ENCODE results near the gene CHRDL1. TPM values are rescaled to one million over a fixed set of nuclear protein-coding genes. Genes with fewer than 3 reads are reported as not detected.

The CHRDL1 gene
- total RNA-seq, 1 experiment from 2014 or later: not detected

- Mint-ChIP-seq H3K27me3 (ENCODE audit: insufficient read depth, unreplicated experiment) (peaks cover 54% of the 10 kb centered on the region), H3K36me3 (ENCODE audit: insufficient read depth, unreplicated experiment) (peaks cover 5% of the 10 kb centered on the region), H3K4me1 (ENCODE audit: insufficient read depth, unreplicated experiment) (peaks cover 12% of the 10 kb centered on the region), H3K9me3 (ENCODE audit: unreplicated experiment) (no peaks in the 10 kb centered on the region), H3K4me3 (ENCODE audit: unreplicated experiment) (no peak overlapping the region), H3K27ac (ENCODE audit: low read depth, unreplicated experiment) (no peak overlapping the region)
- ChIA-PET CTCF (interaction anchor here (0.6 kb wide), 1 partner anchor 1057 kb away, joined by 3 read pairs; no protein-coding TSS in a partner anchor), POLR2A (no interaction called here)
- intact Hi-C loops (cut with micrococcal nuclease): no loop called here
- no TSS peak for BruUV-seq (replicated peaks)
- TF ChIP-seq, protein P1, sequence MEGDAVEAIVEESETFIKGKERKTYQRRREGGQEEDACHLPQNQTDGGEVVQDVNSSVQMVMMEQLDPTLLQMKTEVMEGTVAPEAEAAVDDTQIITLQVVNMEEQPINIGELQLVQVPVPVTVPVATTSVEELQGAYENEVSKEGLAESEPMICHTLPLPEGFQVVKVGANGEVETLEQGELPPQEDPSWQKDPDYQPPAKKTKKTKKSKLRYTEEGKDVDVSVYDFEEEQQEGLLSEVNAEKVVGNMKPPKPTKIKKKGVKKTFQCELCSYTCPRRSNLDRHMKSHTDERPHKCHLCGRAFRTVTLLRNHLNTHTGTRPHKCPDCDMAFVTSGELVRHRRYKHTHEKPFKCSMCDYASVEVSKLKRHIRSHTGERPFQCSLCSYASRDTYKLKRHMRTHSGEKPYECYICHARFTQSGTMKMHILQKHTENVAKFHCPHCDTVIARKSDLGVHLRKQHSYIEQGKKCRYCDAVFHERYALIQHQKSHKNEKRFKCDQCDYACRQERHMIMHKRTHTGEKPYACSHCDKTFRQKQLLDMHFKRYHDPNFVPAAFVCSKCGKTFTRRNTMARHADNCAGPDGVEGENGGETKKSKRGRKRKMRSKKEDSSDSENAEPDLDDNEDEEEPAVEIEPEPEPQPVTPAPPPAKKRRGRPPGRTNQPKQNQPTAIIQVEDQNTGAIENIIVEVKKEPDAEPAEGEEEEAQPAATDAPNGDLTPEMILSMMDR (IDR thresholded peaks at IDR 0.05; ENCODE audit: unreplicated experiment): no peak
- peak; percentile 74 for DNase-seq (ENCODE audit: unreplicated experiment)
Observed at GRCh38 chrX:110741213-110741796, 54.3 kb downstream of the CHRDL1 start.

DNA sequence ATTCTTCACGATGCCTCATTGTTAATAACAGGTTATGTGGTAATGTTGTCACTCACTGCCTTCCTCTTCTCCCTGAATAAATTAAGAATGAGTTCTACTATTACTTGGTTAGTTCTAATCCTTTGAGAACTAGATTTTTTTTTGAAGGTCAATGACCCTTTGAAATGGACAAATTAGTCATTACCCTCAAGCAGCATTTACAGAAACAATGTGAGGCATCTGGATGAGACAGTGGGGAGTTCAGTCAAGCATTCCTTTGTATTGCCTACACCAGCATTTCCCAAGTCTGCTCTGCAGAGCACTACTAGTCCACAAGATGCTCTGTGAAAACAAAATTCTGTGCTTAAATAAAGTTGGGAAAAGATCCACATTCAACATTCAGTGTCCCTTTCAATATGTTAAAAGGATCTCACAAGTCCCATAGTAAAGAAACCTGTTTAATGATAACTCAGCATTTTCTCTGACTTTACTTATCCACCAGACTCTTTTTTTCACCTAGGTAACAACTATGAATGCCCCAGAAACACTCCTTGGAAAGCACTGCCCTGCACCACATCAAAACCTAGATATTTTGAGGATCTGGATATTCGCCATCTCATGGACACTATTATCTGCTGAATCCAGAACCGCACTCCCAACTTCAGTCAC lies 60.6 kb downstream of the CHRDL1 start:
- no peak overlapping the region for H3K4me3 Mint-ChIP-seq (ENCODE audit: unreplicated experiment)
- ChIA-PET CTCF (no interaction called here), POLR2A (no interaction called here)
- BruUV-seq (replicated peaks): no TSS peak
- H3K9me3 Mint-ChIP-seq (ENCODE audit: unreplicated experiment): no peaks in the 10 kb centered on the region
- no peaks in the 10 kb centered on the region for H3K36me3 Mint-ChIP-seq (ENCODE audit: insufficient read depth, unreplicated experiment)
- intact Hi-C loops (cut with micrococcal nuclease): no loop called here
- peaks cover 53% of the 10 kb centered on the region for H3K27me3 Mint-ChIP-seq (ENCODE audit: insufficient read depth, unreplicated experiment)
- TF ChIP-seq, protein P1 (IDR thresholded peaks at IDR 0.05; ENCODE audit: unreplicated experiment): no peak
- DNase-seq (ENCODE audit: unreplicated experiment): peak; percentile 70
- H3K27ac Mint-ChIP-seq (ENCODE audit: low read depth, unreplicated experiment): no peak overlapping the region
- peaks cover 6% of the 10 kb centered on the region for H3K4me1 Mint-ChIP-seq (ENCODE audit: insufficient read depth, unreplicated experiment)

GRCh38 chrX:110734271-110734670 lies 61.3 kb downstream of the CHRDL1 start:
- no TSS peak for BruUV-seq (replicated peaks)
- H3K27ac Mint-ChIP-seq (ENCODE audit: low read depth, unreplicated experiment): no peak overlapping the region
- H3K27me3 Mint-ChIP-seq (ENCODE audit: insufficient read depth, unreplicated experiment): peaks cover 53% of the 10 kb centered on the region
- POLR2A ChIA-PET: no interaction called here
- H3K36me3 Mint-ChIP-seq (ENCODE audit: insufficient read depth, unreplicated experiment): no peaks in the 10 kb centered on the region
- H3K4me1 Mint-ChIP-seq (ENCODE audit: insufficient read depth, unreplicated experiment): peaks cover 6% of the 10 kb centered on the region
- no peaks in the 10 kb centered on the region for H3K9me3 Mint-ChIP-seq (ENCODE audit: unreplicated experiment)
- CTCF ChIA-PET: no interaction called here
- H3K4me3 Mint-ChIP-seq (ENCODE audit: unreplicated experiment): no peak overlapping the region
- DNase-seq (ENCODE audit: unreplicated experiment): no peak
- TF ChIP-seq, protein P1 (IDR thresholded peaks at IDR 0.05; ENCODE audit: unreplicated experiment): no peak
- intact Hi-C loops (cut with micrococcal nuclease): no loop called here

GRCh38 chrX:110733166-110733565 lies 62.5 kb downstream of the CHRDL1 start:
- Mint-ChIP-seq H3K27ac (ENCODE audit: low read depth, unreplicated experiment) (no peak overlapping the region), H3K4me1 (ENCODE audit: insufficient read depth, unreplicated experiment) (peaks cover 6% of the 10 kb centered on the region), H3K4me3 (ENCODE audit: unreplicated experiment) (no peak overlapping the region), H3K9me3 (ENCODE audit: unreplicated experiment) (no peaks in the 10 kb centered on the region), H3K27me3 (ENCODE audit: insufficient read depth, unreplicated experiment) (peaks cover 49% of the 10 kb centered on the region), H3K36me3 (ENCODE audit: insufficient read depth, unreplicated experiment) (no peaks in the 10 kb centered on the region)
- DNase-seq (ENCODE audit: unreplicated experiment): peak; percentile 66
- BruUV-seq (replicated peaks): no TSS peak
- ChIA-PET CTCF (no interaction called here), POLR2A (no interaction called here)
- intact Hi-C loops (cut with micrococcal nuclease): no loop called here
- TF ChIP-seq, protein P1 (IDR thresholded peaks at IDR 0.05; ENCODE audit: unreplicated experiment): no peak

Data from MCF 10A (cell line).